K562 (cell line): Measurements from ENCODE around the gene PDCD6IP. TPM values are rescaled to one million over a fixed set of nuclear protein-coding genes. Genes with fewer than 3 reads are reported as not detected.

Source experiments
- ATAC-seq: fragments of 200-7000 bp; cut with Tn5 transposase; 3 replicates; pipeline ENCODE4 v1.9.1; 2020; ENCODE audit warnings: moderate library complexity
- BruUV-seq: library from RNA; stranded (reverse); fragments of 400-500 nt; replicated peaks from 2 replicates; lab custom pipeline; 2021; lab: Mats Ljungman, UMichigan
- CTCF ChIA-PET: fragments of 300-600 bp; formaldehyde crosslinking; extraction: SDS; loops from one replicate; lab custom pipeline; 2021; ENCODE audit warnings: low intra/inter-chr PET ratio; lab: Yijun Ruan, JAX
- POLR2A ChIA-PET: fragments of 300-600, 350-650 bp; sonication (Branson Sonifier 250); formaldehyde crosslinking; extraction: SDS; loops from one replicate; lab custom pipeline; 2021; ENCODE audit warnings: antibody characterized with exemption, inconsistent platforms; lab: Yijun Ruan, JAX
- DNase-seq, 4 experiments: peaks; one replicate each; pipeline versions ENCODE4 v3.0.0 to v3.0.0-alpha.2; 2011 to 2018; ENCODE audit warnings: low spot score in 3 of 4, mixed read lengths in 3 of 4; ENCODE audit errors: extremely low read depth in 1 of 4
- FAIRE-seq: peaks from 2 replicates; lab custom pipeline; 2011; peaks lifted over from hg19 to GRCh38; lab: Jason Lieb, UNC
- H2AFZ ChIP-seq: 2 replicates; pipeline ENCODE4 v1.6.0; 2011; ENCODE audit warnings: low read depth, low read length, control low read depth, inconsistent platforms
- H3K27ac ChIP-seq: fragments of 200-600 bp; 3 replicates; pipeline ENCODE4 v1.8.0; 2011; ENCODE audit warnings: low read depth, mild to moderate bottlenecking, control low read depth, inconsistent platforms, low read length, moderate library complexity, mixed read lengths; ENCODE audit errors: extremely low read depth
- H3K27me3 ChIP-seq, 2 experiments: fragments of 300-600 bp in 1 of 2; 2 replicates in 1 of 2; 3 replicates in 1 of 2; pipeline versions ENCODE4 v1.6.0 to v1.8.0; 2011; ENCODE audit warnings: inconsistent platforms in 2 of 2, low read length in 2 of 2, mild to moderate bottlenecking in 1 of 2, mixed read lengths in 1 of 2, moderate library complexity in 1 of 2; ENCODE audit not compliant: control insufficient read depth in 2 of 2, insufficient read depth in 2 of 2
- H3K36me3 ChIP-seq: fragments of 300-600 bp; 3 replicates; pipeline ENCODE4 v1.8.0; 2011; ENCODE audit warnings: mild to moderate bottlenecking, low read length, inconsistent platforms; ENCODE audit not compliant: control insufficient read depth, insufficient read depth
- H3K4me1 ChIP-seq, 2 experiments: fragments of 200-600 bp in 1 of 2; replicated peaks in 1 of 2; 2 replicates in 1 of 2; 3 replicates in 1 of 2; pipeline versions ENCODE4 v1.5.1 to v1.8.0; 2011; ENCODE audit warnings: inconsistent platforms in 2 of 2, low read length in 2 of 2, mild to moderate bottlenecking in 1 of 2, mixed read lengths in 1 of 2, moderate library complexity in 1 of 2; ENCODE audit not compliant: control insufficient read depth in 2 of 2, insufficient read depth in 2 of 2
- H3K4me2 ChIP-seq: 2 replicates; pipeline ENCODE4 v1.6.1; 2011; ENCODE audit warnings: low read length, control low read depth, inconsistent platforms, mixed read lengths; ENCODE audit not compliant: insufficient read depth
- H3K4me3 ChIP-seq: fragments of 200-600 bp; sonication (generic), shearing (Covaris generic); 2 replicates; pipeline ENCODE4 v1.5.1; 2016; ENCODE audit warnings: control low read depth, inconsistent platforms
- H3K79me2 ChIP-seq: fragments of 200-600 bp; 3 replicates; pipeline ENCODE4 v1.8.0; 2011; ENCODE audit warnings: low read length, inconsistent platforms; ENCODE audit not compliant: control insufficient read depth, insufficient read depth
- H3K9ac ChIP-seq, 2 experiments: 2 replicates each; pipeline versions ENCODE4 v1.6.0 to v1.6.1; 2011; ENCODE audit warnings: low read depth in 2 of 2, low read length in 2 of 2, control low read depth in 1 of 2, inconsistent platforms in 1 of 2, mild to moderate bottlenecking in 1 of 2, mixed read lengths in 1 of 2; ENCODE audit not compliant: insufficient read depth in 1 of 2
- H3K9me1 ChIP-seq: one replicate; pipeline ENCODE4 v1.6.0; 2011; ENCODE audit warnings: inconsistent platforms, mild to moderate bottlenecking, low read length, moderate library complexity; ENCODE audit not compliant: control insufficient read depth, insufficient read depth
- H3K9me3 ChIP-seq: replicated peaks from 2 replicates; pipeline ENCODE4 v1.5.1; 2011; ENCODE audit warnings: low read depth, low read length, inconsistent platforms; ENCODE audit not compliant: control insufficient read depth, insufficient read depth
- H4K20me1 ChIP-seq: replicated peaks from 2 replicates; pipeline ENCODE4 v1.6.1; 2011; ENCODE audit warnings: low read length, inconsistent platforms, mixed read lengths; ENCODE audit not compliant: control insufficient read depth, insufficient read depth
- ARID3A ChIP-seq: IDR thresholded peaks from 2 replicates; pipeline ENCODE4 v1.6.1; 2012; ENCODE audit warnings: low read depth, low read length, improper control_type of control experiment, borderline replicate concordance
- BRF1 ChIP-seq: IDR thresholded peaks from 3 replicates; pipeline ENCODE4 v1.6.1; 2011; ENCODE audit warnings: borderline replicate concordance, mild to moderate bottlenecking; ENCODE audit not compliant: insufficient read length; ENCODE audit errors: extremely low read depth
- CCNT2 ChIP-seq: IDR thresholded peaks from 2 replicates; pipeline ENCODE4 v1.6.1; 2011; ENCODE audit warnings: borderline replicate concordance, low read depth, mild to moderate bottlenecking, moderate library complexity, mixed read lengths, low read length; ENCODE audit not compliant: insufficient read length; ENCODE audit errors: extremely low read depth
- EHMT2 ChIP-seq: fragments of 450-650 bp; IDR thresholded peaks from 2 replicates; pipeline ENCODE4 v1.6.1; 2018; ENCODE audit warnings: antibody characterized with exemption
- HOMEZ ChIP-seq: fragments of 250-450 bp; sonication (Bioruptor Pico); IDR thresholded peaks from 2 replicates; pipeline ENCODE4 v1.4.0; 2020; ENCODE audit warnings: mild to moderate bottlenecking, moderate library complexity
- JUNB ChIP-seq: fragments of 450-650 bp; formaldehyde crosslinking; conservative IDR thresholded peaks from 2 replicates; pipeline ENCODE4 v1.4.0; 2020; ENCODE audit warnings: mild to moderate bottlenecking
- MCM3 ChIP-seq: fragments of 450-650 bp; IDR thresholded peaks from 2 replicates; pipeline ENCODE4 v1.6.1; 2016
- MEF2D ChIP-seq: conservative IDR thresholded peaks from 2 replicates; pipeline ENCODE4 v1.6.1; 2016; ENCODE audit warnings: low read depth, missing genetic modification characterization, missing compliant biosample characterization
- NCOA1 ChIP-seq: fragments of 450-650 bp; IDR thresholded peaks from 2 replicates; pipeline ENCODE4 v1.6.1; 2016; ENCODE audit warnings: low read depth
- SETDB1 ChIP-seq: IDR thresholded peaks from one replicate; pipeline ENCODE4 v1.6.1; 2012; ENCODE audit warnings: low read length, control low read depth, inconsistent platforms
- SRSF9 ChIP-seq: fragments of 200-400 bp; formaldehyde crosslinking; IDR thresholded peaks from 2 replicates; pipeline ENCODE4 v1.6.1; 2017; ENCODE audit warnings: low read depth, low read length, borderline replicate concordance
- TAF7 ChIP-seq: fragments of 450-650 bp; IDR thresholded peaks from 2 replicates; pipeline ENCODE4 v1.6.1; 2016; ENCODE audit warnings: missing genetic modification characterization, missing compliant biosample characterization
- TAL1 ChIP-seq: fragments of 450-650 bp; IDR thresholded peaks from 2 replicates; pipeline ENCODE4 v1.6.1; 2016; ENCODE audit warnings: mild to moderate bottlenecking
- ZFP36 ChIP-seq: fragments of 150-350 bp; IDR thresholded peaks from 2 replicates; pipeline ENCODE4 v1.6.1; 2018; ENCODE audit warnings: low read length, low read depth; ENCODE audit not compliant: partially characterized antibody
- ZNF280B ChIP-seq: fragments of 250-450 bp; sonication (Bioruptor Pico); IDR thresholded peaks from 2 replicates; pipeline ENCODE4 v1.5.1; 2021; ENCODE audit warnings: mild to moderate bottlenecking
- ZNF696 ChIP-seq: fragments of 250-450 bp; sonication (Bioruptor Pico); conservative IDR thresholded peaks from 2 replicates; pipeline ENCODE4 v1.4.0; 2020; ENCODE audit warnings: mild to moderate bottlenecking, moderate library complexity
- WGBS: fragments of 100-300 bp; shearing (Covaris generic); methylation state at CpG from one replicate; pipeline ENCODE4 v1.1.6; 2016; ENCODE audit warnings: low coverage, mixed read lengths; ENCODE audit not compliant: insufficient coverage; ENCODE audit errors: missing lambda C conversion rate; 5-methylcytosine and 5-hydroxymethylcytosine counted together
- in situ Hi-C: fragments of 300-500 bp; cut with MboI; formaldehyde crosslinking; loops from 4 replicates; pipeline ENCODE4 v1.15.0; 2018; ENCODE audit warnings: inconsistent platforms, mixed read lengths
- intact Hi-C: fragments of 100-400 bp; cut with micrococcal nuclease; formaldehyde crosslinking; loops from 2 replicates; pipeline ENCODE4 v1.14.2; 2022
- polyA plus RNA-seq, 8 experiments: library from polyadenylated mRNA; depleted of rRNA in 4 of 8; stranded (reverse) in 5 of 8; unstranded in 3 of 8; fragments of >200 nt; fragmentation: Nextera tagmentation in 2 of 8; fragmentation: Illumina TruSeq in 1 of 8; extraction: Ambion mirVana in 2 of 8; extraction: Trizol in 1 of 8; gene quantifications; 2 replicates each; pipeline versions ENCODE4 v1.2.1 to v1.2.3, GENCODE V29; 2011 to 2014; ENCODE audit warnings: inconsistent platforms in 1 of 8, missing spikeins in 1 of 8
- total RNA-seq, 7 experiments: library from RNA; depleted of rRNA in 6 of 7; stranded (reverse); fragments of >200 nt in 6 of 7; fragmentation: Illumina TruSeq in 2 of 7; extraction: Trizol in 2 of 7; gene quantifications; 2 replicates each; pipeline versions ENCODE4 v1.2.1 to v1.2.3, GENCODE V29; 2011 to 2021; ENCODE audit warnings: low replicate concordance in 1 of 7
- TF ChIP-seq, protein P1 (sequence below): fragments of 450-650 bp; formaldehyde crosslinking; IDR thresholded peaks from 2 replicates; pipeline ENCODE4 v1.4.0; 2020; ENCODE audit warnings: mild to moderate bottlenecking, moderate library complexity

The PDCD6IP gene
- total and polyA plus RNA-seq, 9 of the 15 experiments (the other 6 are each of a cell fraction or from before 2014, with no cell fraction given): 40.2 to 302 (median 122) TPM

- in situ Hi-C loops (no loop called here), intact Hi-C loops (no loop called here)
- BruUV-seq: no TSS peak
- Histone ChIP-seq H3K9me3 (peaks cover 3% of the 10 kb centered on the region; the same call in 1 of the 2 replicates), H3K4me2 (no peak overlapping the region), H3K27ac (no peak overlapping the region), H3K36me3 (no peaks in the 10 kb centered on the region), H3K9ac (no peak overlapping the region), H4K20me1 (no peaks in the 10 kb centered on the region), H3K4me1 (peaks cover 34 to 56% of the 10 kb centered on the region in 2 experiments), H3K79me2 (no peaks in the 10 kb centered on the region), H3K27me3 (no peaks in the 10 kb centered on the region), H3K9me1 (no peaks in the 10 kb centered on the region), H3K4me3 (no peak overlapping the region), H2AFZ (no peak overlapping the region)
- ATAC-seq (no peak), FAIRE-seq (no peak), DNase-seq (no peak)
- WGBS: 69% methylated on average over 4 of the region's 4 CpGs
- ChIA-PET CTCF (no interaction called here), POLR2A (interaction anchor here (0.7 kb wide), 1 partner anchor 124 kb away, joined by 3 read pairs; no protein-coding TSS in a partner anchor)
- TF ChIP-seq NCOA1 (no peak), MCM3 (peak; percentile 67; the same call in 1 of the 2 replicates), EHMT2 (peak; percentile 11; the same call in 1 of the 2 replicates), JUNB (CRISPR knock-in tag) (no peak), ZFP36 (no peak), TAF7 (tag) (no peak), CCNT2 (no peak), ZNF696 (CRISPR knock-in tag) (no peak), BRF1 (no peak), MEF2D (tag) (0 out of 2 replicates have a peak, but pooled peaks have one; percentile 22), ZNF280B (no peak), HOMEZ (CRISPR knock-in tag) (no peak), SETDB1 (no peak), SRSF9 (no peak), TAL1 (0 out of 2 replicates have a peak, but pooled peaks have one; percentile 4), ARID3A (no peak)
- TF ChIP-seq, protein P1, sequence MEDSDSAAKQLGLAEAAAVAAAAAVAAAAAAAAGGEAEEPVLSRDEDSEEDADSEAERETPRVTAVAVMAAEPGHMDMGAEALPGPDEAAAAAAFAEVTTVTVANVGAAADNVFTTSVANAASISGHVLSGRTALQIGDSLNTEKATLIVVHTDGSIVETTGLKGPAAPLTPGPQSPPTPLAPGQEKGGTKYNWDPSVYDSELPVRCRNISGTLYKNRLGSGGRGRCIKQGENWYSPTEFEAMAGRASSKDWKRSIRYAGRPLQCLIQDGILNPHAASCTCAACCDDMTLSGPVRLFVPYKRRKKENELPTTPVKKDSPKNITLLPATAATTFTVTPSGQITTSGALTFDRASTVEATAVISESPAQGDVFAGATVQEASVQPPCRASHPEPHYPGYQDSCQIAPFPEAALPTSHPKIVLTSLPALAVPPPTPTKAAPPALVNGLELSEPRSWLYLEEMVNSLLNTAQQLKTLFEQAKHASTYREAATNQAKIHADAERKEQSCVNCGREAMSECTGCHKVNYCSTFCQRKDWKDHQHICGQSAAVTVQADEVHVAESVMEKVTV (CRISPR knock-in tag): no peak
These were observed 109.9 kb downstream of the PDCD6IP start for GRCh38 chr3:33908250-33908851.
